ENCODE data around the gene FRMD1. TPM values are rescaled to one million over a fixed set of nuclear protein-coding genes. Genes with fewer than 3 reads are reported as not detected.

FRMD1 gene
- total RNA-seq, 2 donors from 2014 or later = not detected

DNA sequence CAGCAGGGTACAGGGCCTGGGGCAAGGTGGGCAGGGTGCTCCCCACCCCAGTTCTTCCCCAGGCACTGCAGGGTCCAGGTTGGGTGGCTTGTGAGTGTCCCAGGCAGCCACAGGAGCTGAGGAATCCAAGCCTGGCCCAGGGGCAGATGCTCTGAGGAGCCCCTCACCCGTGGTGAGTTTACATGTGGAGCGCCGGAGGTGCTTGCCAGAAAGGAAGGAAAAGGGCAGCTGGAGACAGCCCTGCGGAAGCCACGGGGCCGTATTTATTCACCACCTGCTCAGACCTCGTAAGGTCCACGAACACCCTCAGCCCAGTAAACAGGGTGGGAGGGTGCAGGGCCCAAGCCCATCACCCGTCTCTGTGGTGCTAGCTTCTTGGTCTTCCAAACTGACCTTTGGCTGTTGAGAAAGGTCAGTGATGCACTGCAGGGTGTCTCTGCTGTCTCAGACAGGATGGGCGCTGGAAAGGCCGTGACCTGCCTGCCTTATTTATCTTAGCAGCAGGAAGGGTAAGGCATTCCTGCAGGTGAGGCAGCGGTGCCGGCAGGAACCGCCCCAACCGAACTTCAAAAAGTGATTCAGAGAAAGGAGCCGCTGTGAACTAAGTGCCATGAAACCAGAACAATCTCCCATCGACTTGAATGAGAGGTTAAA, 4.0 kb upstream of the FRMD1 start:
- Mint-ChIP-seq H3K27ac (no peak overlapping the region), H3K27me3 (ENCODE audit: insufficient read depth) (no peaks in the 10 kb centered on the region), H3K4me1 (peaks cover 9% of the 10 kb centered on the region), H3K4me3 (no peak overlapping the region), H3K9me3 (no peaks in the 10 kb centered on the region), H3K36me3 (ENCODE audit: low read depth) (no peaks in the 10 kb centered on the region)
- H3K4me3 ChIP-seq (ENCODE audit: low read length) = no peak overlapping the region
- 75 to 80% methylated on average over 14 to 17 of the region's 17 CpGs for WGBS, 2 experiments (ENCODE audit: insufficient coverage in 1 of 2, insufficient read length in 1 of 2)
- no peaks in the 10 kb centered on the region for H3K36me3 ChIP-seq (ENCODE audit: control insufficient read depth, insufficient read depth, low read length)
- no peak overlapping the region for H3K9ac ChIP-seq (ENCODE audit: extremely low read depth, low read length, poor library complexity, severe bottlenecking)
- peaks cover 5% of the 10 kb centered on the region for H3K4me1 ChIP-seq (ENCODE audit: control insufficient read depth, insufficient read depth, low read length)
- H3K9me3 ChIP-seq (ENCODE audit: control insufficient read depth, low read length) = no peaks in the 10 kb centered on the region
- no peaks in the 10 kb centered on the region for H3K27me3 ChIP-seq (ENCODE audit: control insufficient read depth, insufficient read depth, low read length, poor library complexity, severe bottlenecking)
- no peak for DNase-seq
- H3K27ac ChIP-seq (ENCODE audit: low read depth, low read length) = no peak overlapping the region
- TF ChIP-seq, protein P1, sequence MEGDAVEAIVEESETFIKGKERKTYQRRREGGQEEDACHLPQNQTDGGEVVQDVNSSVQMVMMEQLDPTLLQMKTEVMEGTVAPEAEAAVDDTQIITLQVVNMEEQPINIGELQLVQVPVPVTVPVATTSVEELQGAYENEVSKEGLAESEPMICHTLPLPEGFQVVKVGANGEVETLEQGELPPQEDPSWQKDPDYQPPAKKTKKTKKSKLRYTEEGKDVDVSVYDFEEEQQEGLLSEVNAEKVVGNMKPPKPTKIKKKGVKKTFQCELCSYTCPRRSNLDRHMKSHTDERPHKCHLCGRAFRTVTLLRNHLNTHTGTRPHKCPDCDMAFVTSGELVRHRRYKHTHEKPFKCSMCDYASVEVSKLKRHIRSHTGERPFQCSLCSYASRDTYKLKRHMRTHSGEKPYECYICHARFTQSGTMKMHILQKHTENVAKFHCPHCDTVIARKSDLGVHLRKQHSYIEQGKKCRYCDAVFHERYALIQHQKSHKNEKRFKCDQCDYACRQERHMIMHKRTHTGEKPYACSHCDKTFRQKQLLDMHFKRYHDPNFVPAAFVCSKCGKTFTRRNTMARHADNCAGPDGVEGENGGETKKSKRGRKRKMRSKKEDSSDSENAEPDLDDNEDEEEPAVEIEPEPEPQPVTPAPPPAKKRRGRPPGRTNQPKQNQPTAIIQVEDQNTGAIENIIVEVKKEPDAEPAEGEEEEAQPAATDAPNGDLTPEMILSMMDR (conservative IDR thresholded peaks at IDR 0.05) = no peak

DNA sequence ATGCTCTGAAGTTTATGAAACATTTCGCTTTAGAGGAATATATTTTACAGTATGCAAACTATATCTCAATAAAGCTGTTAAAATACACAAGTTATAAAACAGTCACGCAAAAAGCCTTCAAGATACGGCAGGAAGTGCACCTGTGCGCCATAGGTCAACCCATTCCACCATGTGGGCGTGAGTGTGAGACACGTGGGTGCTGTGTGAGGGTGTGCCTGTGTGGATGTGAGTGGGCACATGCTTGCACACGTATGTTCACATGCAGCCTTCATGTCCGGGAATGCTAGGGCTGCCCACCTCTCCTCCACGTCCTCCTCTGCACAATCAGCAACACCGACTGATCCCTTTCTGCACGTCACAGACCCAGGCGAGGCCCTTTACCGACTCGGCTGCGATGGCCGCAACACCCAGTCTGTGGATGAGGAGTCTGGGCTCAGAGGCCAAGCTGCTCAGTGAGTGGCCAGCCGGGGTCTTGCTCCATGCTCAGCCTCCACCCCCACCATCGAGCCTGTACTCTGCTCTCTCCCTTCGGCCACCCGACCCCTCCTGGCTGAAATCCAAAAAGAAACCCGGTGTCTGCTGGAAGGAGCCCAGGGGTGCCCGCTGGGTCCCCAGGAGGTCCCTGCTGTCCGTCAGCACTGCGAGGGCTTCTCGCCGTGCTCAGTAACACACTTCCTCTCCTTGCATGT, 3.0 kb upstream of the FRMD1 start:
- no peak overlapping the region for H3K27ac ChIP-seq (ENCODE audit: low read depth, low read length)
- WGBS, 2 experiments (ENCODE audit: insufficient coverage in 1 of 2, insufficient read length in 1 of 2) = 94 to 95% methylated on average over 18 to 26 of the region's 26 CpGs
- no peaks in the 10 kb centered on the region for H3K27me3 Mint-ChIP-seq (ENCODE audit: insufficient read depth)
- H3K4me1 ChIP-seq (ENCODE audit: control insufficient read depth, insufficient read depth, low read length) = peaks cover 2% of the 10 kb centered on the region
- no peaks in the 10 kb centered on the region for H3K36me3 Mint-ChIP-seq (ENCODE audit: low read depth)
- no peaks in the 10 kb centered on the region for H3K36me3 ChIP-seq (ENCODE audit: control insufficient read depth, insufficient read depth, low read length)
- H3K4me1 Mint-ChIP-seq = peaks cover 7% of the 10 kb centered on the region
- TF ChIP-seq, protein P1 (conservative IDR thresholded peaks at IDR 0.05) = no peak
- no peaks in the 10 kb centered on the region for H3K9me3 ChIP-seq (ENCODE audit: control insufficient read depth, low read length)
- H3K4me3 ChIP-seq (ENCODE audit: low read length) = no peak overlapping the region
- no peak overlapping the region for H3K9ac ChIP-seq (ENCODE audit: extremely low read depth, low read length, poor library complexity, severe bottlenecking)
- H3K27me3 ChIP-seq (ENCODE audit: control insufficient read depth, insufficient read depth, low read length, poor library complexity, severe bottlenecking) = no peaks in the 10 kb centered on the region
- no peaks in the 10 kb centered on the region for H3K9me3 Mint-ChIP-seq
- H3K4me3 Mint-ChIP-seq = no peak overlapping the region
- no peak for DNase-seq
- no peak overlapping the region for H3K27ac Mint-ChIP-seq

DNA sequence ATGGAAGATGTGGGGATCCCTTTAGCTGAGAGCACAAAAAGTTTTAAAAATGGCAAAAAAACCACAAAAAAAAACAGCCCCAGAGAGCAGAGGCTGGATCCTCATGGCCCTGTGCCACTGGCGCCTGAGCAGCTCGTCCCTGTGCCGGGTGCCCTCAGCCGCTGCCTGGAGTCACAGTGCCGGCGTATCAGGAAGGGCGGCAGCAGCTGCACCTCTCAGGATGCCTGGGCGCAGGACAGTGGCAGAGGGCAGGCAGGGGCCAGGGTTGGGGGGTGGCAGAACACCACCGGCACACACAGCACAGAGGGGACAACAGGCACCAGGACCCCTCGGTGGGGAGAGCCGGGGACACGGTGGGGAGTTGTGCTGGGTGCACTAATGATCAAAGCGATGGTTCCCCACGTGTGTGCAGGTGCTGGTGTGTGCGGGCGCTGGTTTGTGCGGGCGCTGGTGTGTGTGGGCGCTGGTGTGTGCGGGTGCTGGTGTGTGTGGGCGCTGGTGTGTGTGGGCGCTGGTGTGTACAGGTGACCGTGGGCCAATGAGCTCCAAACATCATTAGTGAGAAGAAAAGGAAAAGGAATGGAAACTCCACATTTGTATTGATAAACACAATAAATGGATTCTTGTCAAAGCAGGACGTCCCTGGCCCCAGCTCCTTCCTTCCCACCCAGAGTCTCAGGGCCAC, 1.5 kb upstream of the FRMD1 start:
- no peaks in the 10 kb centered on the region for H3K27me3 Mint-ChIP-seq (ENCODE audit: insufficient read depth)
- H3K36me3 Mint-ChIP-seq (ENCODE audit: low read depth) = no peaks in the 10 kb centered on the region
- Histone ChIP-seq H3K4me3 (ENCODE audit: low read length) (no peak overlapping the region), H3K36me3 (ENCODE audit: control insufficient read depth, insufficient read depth, low read length) (no peaks in the 10 kb centered on the region), H3K27me3 (ENCODE audit: control insufficient read depth, insufficient read depth, low read length, poor library complexity, severe bottlenecking) (no peaks in the 10 kb centered on the region), H3K9ac (ENCODE audit: extremely low read depth, low read length, poor library complexity, severe bottlenecking) (no peak overlapping the region), H3K9me3 (ENCODE audit: control insufficient read depth, low read length) (no peaks in the 10 kb centered on the region), H3K4me1 (ENCODE audit: control insufficient read depth, insufficient read depth, low read length) (peaks cover 2% of the 10 kb centered on the region), H3K27ac (ENCODE audit: low read depth, low read length) (no peak overlapping the region)
- peaks cover 7% of the 10 kb centered on the region for H3K4me1 Mint-ChIP-seq
- no peak overlapping the region for H3K4me3 Mint-ChIP-seq
- DNase-seq = no peak
- no peaks in the 10 kb centered on the region for H3K9me3 Mint-ChIP-seq
- H3K27ac Mint-ChIP-seq = no peak overlapping the region
- TF ChIP-seq, protein P1 (conservative IDR thresholded peaks at IDR 0.05) = no peak
- WGBS, 2 experiments (ENCODE audit: insufficient coverage in 1 of 2, insufficient read length in 1 of 2) = 89 to 90% methylated on average over 8 to 22 of the region's 24 CpGs

Measured in endodermal cell (in vitro differentiated cells).